OCI-LY1 (cell line): ENCODE results near the gene ADGRV1.

Experiments
- H2AFZ ChIP-seq: fragments of 200-600 bp; sonication (generic), shearing (Covaris generic); 2 replicates; pipeline ENCODE4 v1.6.0; 2014; ENCODE audit warnings: antibody characterized with exemption, mild to moderate bottlenecking, low read length
- H3F3A ChIP-seq: fragments of 200-600 bp; sonication (generic), shearing (Covaris generic); 2 replicates; pipeline ENCODE4 v1.6.0; 2014; ENCODE audit warnings: mild to moderate bottlenecking, antibody characterized with exemption, low read length, moderate library complexity; ENCODE audit not compliant: insufficient read depth
- H3K27ac ChIP-seq: fragments of 200-600 bp; sonication (generic); 2 replicates; pipeline ENCODE4 v1.5.1; 2014; ENCODE audit warnings: low read length, mixed run types, mild to moderate bottlenecking, low read depth; ENCODE audit not compliant: poor library complexity, severe bottlenecking
- H3K27me3 ChIP-seq: fragments of 200-600 bp; sonication (generic); 2 replicates; pipeline ENCODE4 v1.6.0; 2014; ENCODE audit warnings: antibody characterized with exemption, mild to moderate bottlenecking, low read length, moderate library complexity; ENCODE audit not compliant: insufficient read depth
- H3K36me3 ChIP-seq: fragments of 200-600 bp; sonication (generic); 2 replicates; pipeline ENCODE4 v1.6.1; 2014; ENCODE audit warnings: mild to moderate bottlenecking, antibody characterized with exemption, low read length, moderate library complexity, mixed read lengths; ENCODE audit not compliant: insufficient read depth
- H3K4me1 ChIP-seq: fragments of 200-600 bp; sonication (generic); 2 replicates; pipeline ENCODE4 v1.5.1; 2014; ENCODE audit warnings: mild to moderate bottlenecking, low read length, moderate library complexity; ENCODE audit not compliant: insufficient read depth, severe bottlenecking
- H3K4me2 ChIP-seq: fragments of 200-600 bp; sonication (generic), shearing (Covaris generic); 2 replicates; pipeline ENCODE4 v1.6.1; 2014; ENCODE audit warnings: low read length
- H3K4me3 ChIP-seq: fragments of 200-600 bp; sonication (generic); 2 replicates; pipeline ENCODE4 v1.5.1; 2014; ENCODE audit warnings: low read length, low read depth, mild to moderate bottlenecking, mixed read lengths; ENCODE audit not compliant: poor library complexity, severe bottlenecking
- H3K79me2 ChIP-seq: fragments of 200-600 bp; shearing (Covaris generic); 2 replicates; pipeline ENCODE4 v1.6.1; 2016; ENCODE audit warnings: mixed run types, low read length, mixed read lengths; ENCODE audit not compliant: insufficient read depth
- H3K9ac ChIP-seq: fragments of 200-600 bp; sonication (generic), shearing (Covaris generic); 2 replicates; pipeline ENCODE4 v1.6.1; 2014; ENCODE audit warnings: mild to moderate bottlenecking, low read length, mixed read lengths
- H3K9me2 ChIP-seq: fragments of 200-600 bp; sonication (generic), shearing (Covaris generic); 2 replicates; pipeline ENCODE4 v1.6.1; 2014; ENCODE audit warnings: low read depth, mild to moderate bottlenecking, low read length, mixed read lengths
- H3K9me3 ChIP-seq: fragments of 200-600 bp; shearing (Covaris generic); 2 replicates; pipeline ENCODE4 v1.6.1; 2014; ENCODE audit warnings: low read length, mixed read lengths
- H4K20me1 ChIP-seq: fragments of 200-600 bp; sonication (generic), shearing (Covaris generic); 2 replicates; pipeline ENCODE4 v1.6.0; 2016; ENCODE audit warnings: mild to moderate bottlenecking, low read length; ENCODE audit not compliant: insufficient read depth
- CTCF ChIP-seq: fragments of 200-600 bp; sonication (generic), shearing (Covaris generic); IDR thresholded peaks from 2 replicates; pipeline ENCODE4 v1.5.1; 2017; ENCODE audit warnings: mild to moderate bottlenecking, antibody characterized with exemption, low read length, moderate library complexity, mixed read lengths
- EZH2 ChIP-seq: fragments of 200-600 bp; sonication (generic), shearing (Covaris generic); IDR thresholded peaks from 2 replicates; pipeline ENCODE4 v1.8.0; 2017; ENCODE audit warnings: borderline replicate concordance, mixed run types, mild to moderate bottlenecking, antibody characterized with exemption, low read length, moderate library complexity, mixed read lengths

The ADGRV1 gene

GRCh38 chr5:90546216-90546837 is 12.3 kb upstream of the ADGRV1 start:
- H3K9ac ChIP-seq: no peak overlapping the region
- no peaks in the 10 kb centered on the region for H3F3A ChIP-seq
- no peaks in the 10 kb centered on the region for H3K79me2 ChIP-seq
- H3K4me3 ChIP-seq: no peak overlapping the region
- no peaks in the 10 kb centered on the region for H4K20me1 ChIP-seq
- H3K27ac ChIP-seq: no peak overlapping the region
- H3K9me2 ChIP-seq: no peaks in the 10 kb centered on the region
- no peak overlapping the region for H3K4me2 ChIP-seq
- no peaks in the 10 kb centered on the region for H3K36me3 ChIP-seq
- no peaks in the 10 kb centered on the region for H3K9me3 ChIP-seq
- H2AFZ ChIP-seq: no peak overlapping the region
- no peak for TF ChIP-seq CTCF
- no peak for TF ChIP-seq EZH2
- no peaks in the 10 kb centered on the region for H3K4me1 ChIP-seq
- no peaks in the 10 kb centered on the region for H3K27me3 ChIP-seq

GRCh38 chr5:90547072-90547536 is 11.5 kb upstream of the ADGRV1 start:
- no peaks in the 10 kb centered on the region for H3K36me3 ChIP-seq
- no peaks in the 10 kb centered on the region for H3K79me2 ChIP-seq
- H3K9me3 ChIP-seq: no peaks in the 10 kb centered on the region
- H3K9ac ChIP-seq: no peak overlapping the region
- H3K27ac ChIP-seq: no peak overlapping the region
- no peaks in the 10 kb centered on the region for H3F3A ChIP-seq
- H4K20me1 ChIP-seq: no peaks in the 10 kb centered on the region
- H2AFZ ChIP-seq: no peak overlapping the region
- no peaks in the 10 kb centered on the region for H3K4me1 ChIP-seq
- no peak overlapping the region for H3K4me3 ChIP-seq
- H3K9me2 ChIP-seq: no peaks in the 10 kb centered on the region
- no peak overlapping the region for H3K4me2 ChIP-seq
- TF ChIP-seq EZH2: no peak
- no peak for TF ChIP-seq CTCF
- no peaks in the 10 kb centered on the region for H3K27me3 ChIP-seq

- Histone ChIP-seq H4K20me1 (no peaks in the 10 kb centered on the region), H3K27me3 (no peaks in the 10 kb centered on the region), H3K9me2 (no peaks in the 10 kb centered on the region), H3K4me3 (no peak overlapping the region), H3K27ac (no peak overlapping the region), H3K79me2 (no peaks in the 10 kb centered on the region), H2AFZ (no peak overlapping the region), H3K36me3 (no peaks in the 10 kb centered on the region), H3F3A (no peaks in the 10 kb centered on the region), H3K4me1 (no peaks in the 10 kb centered on the region), H3K9me3 (no peaks in the 10 kb centered on the region), H3K4me2 (no peak overlapping the region), H3K9ac (no peak overlapping the region)
- TF ChIP-seq EZH2 (no peak), CTCF (no peak)
Observed at GRCh38 chr5:90548069-90548593, 10.5 kb upstream of the ADGRV1 start.
